Measurements from ENCODE around the gene PTTG1IP2. TPM values are rescaled to one million over a fixed set of nuclear protein-coding genes. Genes with fewer than 3 reads are reported as not detected.

PTTG1IP2 gene
- total and polyA plus RNA-seq, 12 donors: not detected

GRCh38 chr7:90511776-90512175 is 42.3 kb downstream of the PTTG1IP2 start:
- H3K4me1 ChIP-seq: no peaks in the 10 kb centered on the region
- WGBS, 2 donors: 77 to 78% methylated on average over 2 of the region's 2 CpGs
- H3K27ac ChIP-seq: no peak overlapping the region
- no peaks in the 10 kb centered on the region for H3K9me3 ChIP-seq
- ATAC-seq (no peak), DNase-seq (no peak)
- intact Hi-C loops (cut with DNase I): no loop called here
- H3K27me3 ChIP-seq: no peaks in the 10 kb centered on the region
- TF ChIP-seq CTCF (IDR thresholded peaks at IDR 0.05): no peak
- no peak overlapping the region for H3K4me3 ChIP-seq
- no peaks in the 10 kb centered on the region for H3K36me3 ChIP-seq

GRCh38 chr7:90512821-90513254 is 43.4 kb downstream of the PTTG1IP2 start:
- Histone ChIP-seq H3K4me3 (no peak overlapping the region), H3K9me3 (no peaks in the 10 kb centered on the region), H3K27ac (no peak overlapping the region), H3K36me3 (no peaks in the 10 kb centered on the region), H3K27me3 (no peaks in the 10 kb centered on the region), H3K4me1 (no peaks in the 10 kb centered on the region)
- TF ChIP-seq CTCF (IDR thresholded peaks at IDR 0.05): no peak
- intact Hi-C loops (cut with DNase I): no loop called here
- DNase-seq (no peak), ATAC-seq (no peak)
- WGBS, 2 donors: 75 to 87% methylated on average over 3 of the region's 3 CpGs

GRCh38 chr7:90516257-90516656 is 46.8 kb downstream of the PTTG1IP2 start:
- Histone ChIP-seq H3K9me3 (no peaks in the 10 kb centered on the region), H3K27ac (no peak overlapping the region), H3K4me3 (no peak overlapping the region), H3K27me3 (no peaks in the 10 kb centered on the region), H3K36me3 (no peaks in the 10 kb centered on the region), H3K4me1 (no peaks in the 10 kb centered on the region)
- no peak for TF ChIP-seq CTCF (IDR thresholded peaks at IDR 0.05)
- intact Hi-C loops (cut with DNase I): no loop called here
- 81 to 86% methylated on average over 2 of the region's 2 CpGs for WGBS, 2 donors
- DNase-seq (no peak), ATAC-seq (no peak)

- intact Hi-C loops (cut with DNase I): no loop called here
- no peaks in the 10 kb centered on the region for H3K4me1 ChIP-seq
- no peaks in the 10 kb centered on the region for H3K36me3 ChIP-seq
- ATAC-seq (no peak), DNase-seq (no peak)
- H3K9me3 ChIP-seq: no peaks in the 10 kb centered on the region
- 86 to 88% methylated on average over 1 of the region's 1 CpG for WGBS, 2 donors
- TF ChIP-seq CTCF (IDR thresholded peaks at IDR 0.05): no peak
- H3K27ac ChIP-seq: no peak overlapping the region
- H3K27me3 ChIP-seq: no peaks in the 10 kb centered on the region
- no peak overlapping the region for H3K4me3 ChIP-seq
These were observed 49.2 kb downstream of the PTTG1IP2 start for GRCh38 chr7:90518630-90519029.
